Breast epithelium (tissue), 3 donors: ENCODE data around the gene ELOB.

Source experiments
- POLR2A ChIP-seq: fragments of 450-650 bp; IDR thresholded peaks from one replicate; pipeline ENCODE4 v1.6.1; 2016; ENCODE audit warnings: antibody characterized with exemption, mild to moderate bottlenecking, moderate library complexity
- POLR2AphosphoS5 ChIP-seq, 3 donors: sonication (generic); formaldehyde crosslinking; IDR thresholded peaks; one replicate each; pipeline ENCODE4 v1.6.1; 2017; ENCODE audit warnings: antibody characterized with exemption in 3 of 3
- TF ChIP-seq, protein P1 (sequence below), 3 donors: fragments of 450-650 bp; IDR thresholded peaks; one replicate each; pipeline ENCODE4 v1.5.1; 2016 to 2017; ENCODE audit warnings: antibody characterized with exemption in 3 of 3, mild to moderate bottlenecking in 3 of 3, moderate library complexity in 3 of 3

GRCh38 chr16:2786826-2787151 lies 9.7 kb upstream of the ELOB start:
- TF ChIP-seq, protein P1, sequence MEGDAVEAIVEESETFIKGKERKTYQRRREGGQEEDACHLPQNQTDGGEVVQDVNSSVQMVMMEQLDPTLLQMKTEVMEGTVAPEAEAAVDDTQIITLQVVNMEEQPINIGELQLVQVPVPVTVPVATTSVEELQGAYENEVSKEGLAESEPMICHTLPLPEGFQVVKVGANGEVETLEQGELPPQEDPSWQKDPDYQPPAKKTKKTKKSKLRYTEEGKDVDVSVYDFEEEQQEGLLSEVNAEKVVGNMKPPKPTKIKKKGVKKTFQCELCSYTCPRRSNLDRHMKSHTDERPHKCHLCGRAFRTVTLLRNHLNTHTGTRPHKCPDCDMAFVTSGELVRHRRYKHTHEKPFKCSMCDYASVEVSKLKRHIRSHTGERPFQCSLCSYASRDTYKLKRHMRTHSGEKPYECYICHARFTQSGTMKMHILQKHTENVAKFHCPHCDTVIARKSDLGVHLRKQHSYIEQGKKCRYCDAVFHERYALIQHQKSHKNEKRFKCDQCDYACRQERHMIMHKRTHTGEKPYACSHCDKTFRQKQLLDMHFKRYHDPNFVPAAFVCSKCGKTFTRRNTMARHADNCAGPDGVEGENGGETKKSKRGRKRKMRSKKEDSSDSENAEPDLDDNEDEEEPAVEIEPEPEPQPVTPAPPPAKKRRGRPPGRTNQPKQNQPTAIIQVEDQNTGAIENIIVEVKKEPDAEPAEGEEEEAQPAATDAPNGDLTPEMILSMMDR (IDR thresholded peaks at IDR 0.05): no peak
- TF ChIP-seq POLR2A: no peak
- no peak for TF ChIP-seq POLR2AphosphoS5 (IDR thresholded peaks at IDR 0.05)
